Measurements from ENCODE around the gene NUTM2G.
"Not testable (repeated sequence)": the region's sequence is repeated elsewhere in the genome, so short reads cannot be mapped to it uniquely, and the experiment has no call there.

Gene NUTM2G

DNA sequence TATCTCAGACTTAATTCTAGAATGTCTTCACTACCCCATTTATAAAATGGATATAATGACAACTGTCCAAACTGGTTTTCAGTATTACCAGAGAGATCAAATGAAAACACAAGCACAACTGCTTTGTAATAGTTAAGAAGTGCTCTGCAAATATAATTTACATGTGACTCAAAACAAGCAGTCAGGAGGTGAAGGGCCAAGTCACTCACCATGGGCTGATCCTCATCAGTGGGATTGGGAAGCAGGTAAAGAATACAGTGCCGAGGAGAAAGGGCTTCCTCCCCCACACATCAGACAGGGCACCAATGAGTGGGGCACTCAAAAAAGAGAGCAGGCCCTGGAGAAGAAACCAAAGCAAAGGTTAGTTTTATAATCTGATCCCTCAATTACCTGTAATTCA is 20.7 kb downstream of the NUTM2G start:
- not testable (repeated sequence) for DNase-seq (ENCODE audit: low read depth)

DNA sequence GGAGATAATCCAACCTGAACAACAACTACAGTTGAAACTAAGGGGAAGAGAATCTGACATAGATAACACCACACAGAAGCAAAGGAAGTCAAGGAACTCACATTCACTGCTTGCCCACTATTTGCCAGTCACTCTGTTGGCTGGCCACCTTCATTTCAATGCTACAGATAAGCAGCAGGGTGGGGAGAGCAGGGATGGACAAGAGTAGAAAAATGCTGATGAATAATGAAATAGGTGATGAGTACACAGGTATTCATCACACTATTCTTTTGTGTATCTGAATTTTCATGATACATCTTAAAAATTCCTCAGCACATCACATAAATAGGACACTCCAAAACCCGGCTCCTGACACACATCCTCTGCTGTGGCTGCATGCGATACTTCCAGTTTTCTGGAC is 21.9 kb downstream of the NUTM2G start:
- not testable (repeated sequence) for DNase-seq (ENCODE audit: low read depth)

- DNase-seq (ENCODE audit: low read depth), result not testable (repeated sequence)
Measured at GRCh38 chr9:96967591-96967990, 38.9 kb downstream of the NUTM2G start.

- not testable (repeated sequence) for DNase-seq (ENCODE audit: low read depth)
Measured at GRCh38 chr9:96972552-96972951, 43.9 kb downstream of the NUTM2G start.

DNA sequence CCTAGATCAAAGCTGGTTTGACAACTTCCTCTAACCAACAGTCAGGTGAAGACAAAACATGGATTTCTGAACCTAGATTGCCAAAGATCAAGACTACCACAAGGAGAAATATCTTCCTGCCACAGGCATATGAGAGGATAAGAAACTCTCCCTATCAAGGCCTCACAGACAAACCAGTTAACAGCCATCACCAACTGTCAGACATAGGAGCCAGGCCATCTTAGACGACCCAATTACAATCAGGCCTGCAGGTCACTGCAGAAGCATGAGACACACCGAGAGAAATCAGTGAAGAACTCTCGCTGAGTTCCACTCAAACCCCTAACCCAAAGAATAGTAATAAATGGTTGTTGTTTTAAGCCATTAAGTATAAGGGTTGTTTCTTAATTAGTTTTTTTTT is 45.4 kb downstream of the NUTM2G start:
- not testable (repeated sequence) for DNase-seq (ENCODE audit: low read depth)

DNA sequence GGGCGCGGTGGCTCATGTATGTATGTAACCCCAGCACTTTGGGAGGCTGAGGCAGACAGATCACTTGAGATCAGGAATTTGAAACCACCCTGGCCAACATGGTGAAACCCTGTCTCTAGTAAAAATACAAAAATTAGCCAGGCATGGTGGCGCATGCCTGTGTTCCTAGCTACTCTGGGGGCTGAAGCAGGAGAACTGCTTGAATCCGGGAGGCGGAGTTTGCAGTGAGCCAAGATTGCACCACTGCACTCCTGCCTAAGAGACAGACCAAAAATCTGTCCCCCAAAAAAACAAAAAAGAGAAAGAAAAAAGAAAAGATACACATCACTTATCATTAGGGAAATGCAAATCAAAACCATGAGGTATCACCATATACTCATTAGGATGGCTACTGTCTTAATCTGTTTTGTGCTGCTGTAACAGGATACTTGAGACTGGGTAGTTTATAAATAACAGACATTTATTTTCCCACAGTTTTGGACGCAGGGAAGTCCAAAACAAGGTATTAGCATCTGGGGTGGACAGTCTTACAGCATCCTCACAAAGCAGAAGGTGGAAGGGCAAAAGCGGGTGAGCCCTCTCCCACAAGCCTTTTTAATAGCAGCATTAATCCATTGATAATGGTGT is 55.0 kb downstream of the NUTM2G start:
- not testable (repeated sequence) for DNase-seq (ENCODE audit: low read depth)

GRCh38 chr9:96984139-96984538 is 55.5 kb downstream of the NUTM2G start:
- DNase-seq (ENCODE audit: low read depth), result not testable (repeated sequence)

GRCh38 chr9:96984887-96985286 is 56.2 kb downstream of the NUTM2G start:
- DNase-seq (ENCODE audit: low read depth), result not testable (repeated sequence)

Data from stimulated activated CD8-positive, alpha-beta memory T cell treated with anti-CD3 and anti-CD28 coated beads, Interleukin-15, amount 100 ng/mL, for 24 hours (primary cell).